CD14-positive monocyte (primary cell): ENCODE measurements around the gene CDKN1C. TPM values are rescaled to one million over a fixed set of nuclear protein-coding genes. Genes with fewer than 3 reads are reported as not detected.

Source experiments
- DNase-seq, 3 donors: peaks; one replicate each; pipeline ENCODE4 v3.0.0-alpha.2; 2011 to 2022
- H2AFZ ChIP-seq: 2 replicates; pipeline ENCODE4 v1.6.0; 2012; ENCODE audit warnings: mild to moderate bottlenecking, low read depth, low read length, inconsistent platforms; ENCODE audit not compliant: insufficient read depth, poor library complexity, severe bottlenecking
- H3K27ac ChIP-seq, 2 donors: 1 replicate in 1 of 2; 2 replicates in 1 of 2; pipeline ENCODE4 v1.5.1; 2012 to 2013; ENCODE audit warnings: low read length in 2 of 2, control low read depth in 1 of 2, inconsistent platforms in 1 of 2, low read depth in 1 of 2, mild to moderate bottlenecking in 1 of 2
- H3K27me3 ChIP-seq, 2 donors: one replicate each; pipeline versions ENCODE4 v1.6.0 to v1.6.1; 2011 to 2013; ENCODE audit warnings: low read length in 2 of 2; ENCODE audit not compliant: control insufficient read depth in 2 of 2, insufficient read depth in 2 of 2
- H3K36me3 ChIP-seq, 2 donors: replicated peaks in 1 of 2; 1 replicate in 1 of 2; 2 replicates in 1 of 2; pipeline versions ENCODE4 v1.5.1 to v1.6.1; 2012 to 2013; ENCODE audit warnings: low read length in 2 of 2, control low read depth in 1 of 2, inconsistent platforms in 1 of 2, mild to moderate bottlenecking in 1 of 2; ENCODE audit not compliant: insufficient read depth in 2 of 2, control insufficient read depth in 1 of 2
- H3K4me1 ChIP-seq, 2 donors: 1 replicate in 1 of 2; 2 replicates in 1 of 2; pipeline versions ENCODE4 v1.5.1 to v1.6.1; 2012 to 2013; ENCODE audit warnings: low read length in 2 of 2, control low read depth in 1 of 2, inconsistent platforms in 1 of 2, mild to moderate bottlenecking in 1 of 2, moderate library complexity in 1 of 2; ENCODE audit not compliant: insufficient read depth in 2 of 2, control insufficient read depth in 1 of 2
- H3K4me2 ChIP-seq: replicated peaks from 2 replicates; pipeline ENCODE3; 2012; ENCODE audit warnings: low read length, moderate library complexity, mild to moderate bottlenecking; ENCODE audit not compliant: poor library complexity, severe bottlenecking; ENCODE audit errors: extremely low read depth
- H3K4me3 ChIP-seq, 3 experiments: fragments of 200-600 bp in 1 of 3; sonication (generic) in 1 of 3; replicated peaks in 1 of 3; 1 replicate in 2 of 3; 2 replicates in 1 of 3; pipeline ENCODE4 v1.5.1; 2011 to 2013; ENCODE audit warnings: low read length in 3 of 3, mild to moderate bottlenecking in 3 of 3, control low read depth in 2 of 3, low read depth in 2 of 3, inconsistent platforms in 1 of 3, moderate library complexity in 1 of 3
- H3K79me2 ChIP-seq: 2 replicates; pipeline ENCODE4 v1.6.0; 2012; ENCODE audit warnings: mild to moderate bottlenecking, control low read depth, inconsistent platforms, low read length, moderate library complexity; ENCODE audit not compliant: insufficient read depth
- H3K9ac ChIP-seq: 2 replicates; pipeline ENCODE4 v1.6.0; 2017; ENCODE audit warnings: low read length, mild to moderate bottlenecking; ENCODE audit not compliant: insufficient read depth, poor library complexity, severe bottlenecking
- H3K9me3 ChIP-seq, 2 donors: replicated peaks in 1 of 2; 1 replicate in 1 of 2; 2 replicates in 1 of 2; pipeline versions ENCODE4 v1.5.1 to v1.6.1; 2012 to 2013; ENCODE audit warnings: low read length in 2 of 2, control low read depth in 1 of 2; ENCODE audit not compliant: control insufficient read depth in 1 of 2, insufficient read depth in 1 of 2
- H4K20me1 ChIP-seq: 2 replicates; pipeline ENCODE4 v1.6.0; 2012; ENCODE audit warnings: mild to moderate bottlenecking, low read length, control low read depth, moderate library complexity; ENCODE audit not compliant: insufficient read depth
- H3K27ac Mint-ChIP-seq, 7 donors: one replicate each; pipeline ENCODE4 v1.8.0; 2020; ENCODE audit warnings: mild to moderate bottlenecking in 7 of 7, mixed read lengths in 7 of 7, moderate library complexity in 6 of 7, inconsistent platforms in 2 of 7
- H3K27me3 Mint-ChIP-seq, 3 donors: one replicate each; pipeline ENCODE4 v1.8.0; 2021 to 2022; ENCODE audit warnings: low read depth in 3 of 3, mild to moderate bottlenecking in 3 of 3, mixed read lengths in 3 of 3, moderate library complexity in 3 of 3, inconsistent platforms in 1 of 3
- H3K36me3 Mint-ChIP-seq, 2 donors: one replicate each; pipeline ENCODE4 v1.8.0; 2020; ENCODE audit warnings: mixed read lengths in 2 of 2, inconsistent platforms in 1 of 2, mild to moderate bottlenecking in 1 of 2
- H3K4me1 Mint-ChIP-seq: one replicate; pipeline ENCODE4 v1.8.0; 2020; ENCODE audit warnings: mild to moderate bottlenecking, mixed read lengths
- H3K4me3 Mint-ChIP-seq, 2 donors: one replicate each; pipeline ENCODE4 v1.8.0; 2020; ENCODE audit warnings: mild to moderate bottlenecking in 2 of 2, mixed read lengths in 2 of 2, moderate library complexity in 1 of 2
- H3K9me3 Mint-ChIP-seq, 7 donors: one replicate each; pipeline ENCODE4 v1.8.0; 2020 to 2022; ENCODE audit warnings: mixed read lengths in 7 of 7, mild to moderate bottlenecking in 6 of 7, moderate library complexity in 6 of 7, inconsistent platforms in 2 of 7
- CTCF ChIP-seq: fragments of 200-600 bp; IDR thresholded peaks from one replicate; pipeline ENCODE4 v1.8.0; 2022; ENCODE audit warnings: antibody characterized with exemption, mild to moderate bottlenecking
- WGBS: methylation state at CpG from one replicate; pipeline ENCODE4 v1.1.5; 2013; ENCODE audit warnings: missing lambda C conversion rate; ENCODE audit not compliant: insufficient coverage; 5-methylcytosine and 5-hydroxymethylcytosine counted together
- intact Hi-C, 2 donors: fragments of 100-400 bp; cut with micrococcal nuclease; formaldehyde crosslinking; loops; one replicate each; pipeline versions ENCODE4 v1.15.0 to v1.15.1; 2023
- polyA plus RNA-seq, 3 donors: library from polyadenylated mRNA; depleted of rRNA in 1 of 3; unstranded in 2 of 3; stranded (reverse) in 1 of 3; fragments of 300-500 nt in 2 of 3; fragments of >200 nt in 1 of 3; fragmentation: Illumina TruSeq in 2 of 3; gene quantifications; 1 replicate in 2 of 3; 2 replicates in 1 of 3; pipeline ENCODE4 v1.2.3, GENCODE V29; 2012 to 2021

Gene CDKN1C
- polyA plus RNA-seq, 3 donors = 3.2 to 36.4 (median 4.7) TPM

DNA sequence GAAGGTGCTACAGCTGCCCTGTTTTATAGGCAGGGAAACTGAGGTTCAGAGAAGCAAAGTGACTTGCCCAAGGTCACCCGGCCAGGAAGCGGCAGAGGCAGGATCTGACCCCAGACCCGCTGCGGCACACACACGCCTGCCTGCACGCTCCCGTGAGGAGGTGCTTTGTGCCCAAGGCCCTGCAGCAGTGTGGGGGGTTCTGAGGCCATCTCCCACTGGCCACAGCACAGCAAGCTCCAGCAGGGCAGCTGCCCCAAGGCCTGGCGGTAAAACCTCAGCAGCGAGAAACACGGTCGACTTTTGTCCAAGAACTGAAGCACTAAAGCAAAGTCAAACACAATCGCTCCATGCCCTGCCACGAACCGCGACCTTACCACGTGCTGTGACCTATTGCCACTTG is 42.7 kb downstream of the CDKN1C start:
- H3K79me2 ChIP-seq = no peaks in the 10 kb centered on the region
- H3K27me3 ChIP-seq = no peaks in the 10 kb centered on the region
- Mint-ChIP-seq H3K36me3 (peaks cover 5 to 6% of the 10 kb centered on the region in 2 donors), H3K4me1 (peaks cover 4% of the 10 kb centered on the region), H3K27me3 (peaks cover 0 to 10% (median 3%) of the 10 kb centered on the region in 3 donors), H3K27ac (no peak overlapping the region), H3K9me3 (peaks cover 0 to 2% (median 0%) of the 10 kb centered on the region in 7 donors), H3K4me3 (no peak overlapping the region)
- DNase-seq = no peak
- TF ChIP-seq CTCF = no peak
- intact Hi-C loops = no loop called here
- no peak overlapping the region for H3K4me2 ChIP-seq
- no peak overlapping the region for H3K4me3 ChIP-seq
- peaks cover 44% of the 10 kb centered on the region for H4K20me1 ChIP-seq
- no peak overlapping the region for H3K9ac ChIP-seq
- 97% methylated on average over 16 of the region's 16 CpGs for WGBS
- H2AFZ ChIP-seq = no peak overlapping the region
- H3K4me1 ChIP-seq = peaks cover 3 to 4% of the 10 kb centered on the region in 2 donors
- no peaks in the 10 kb centered on the region for H3K9me3 ChIP-seq
- H3K36me3 ChIP-seq = peaks cover 6% of the 10 kb centered on the region in 2 donors
- H3K27ac ChIP-seq = no peak overlapping the region

GRCh38 chr11:2841411-2842190 is 44.0 kb downstream of the CDKN1C start:
- Histone ChIP-seq H2AFZ (no peak overlapping the region), H4K20me1 (peaks cover 52% of the 10 kb centered on the region), H3K4me2 (no peak overlapping the region), H3K27ac (no peak overlapping the region), H3K27me3 (no peaks in the 10 kb centered on the region), H3K36me3 (no peaks in the 10 kb centered on the region), H3K9ac (no peak overlapping the region), H3K9me3 (no peaks in the 10 kb centered on the region), H3K4me1 (peaks cover 12 to 17% of the 10 kb centered on the region in 2 donors), H3K79me2 (no peaks in the 10 kb centered on the region), H3K4me3 (no peak overlapping the region)
- no peak for DNase-seq
- no peak overlapping the region for H3K4me3 Mint-ChIP-seq
- no peak for TF ChIP-seq CTCF
- no peak overlapping the region for H3K27ac Mint-ChIP-seq
- H3K27me3 Mint-ChIP-seq = peaks cover 0 to 13% (median 8%) of the 10 kb centered on the region in 3 donors
- intact Hi-C loops = no loop called here
- 95% methylated on average over 23 of the region's 26 CpGs for WGBS
- peaks cover 0 to 2% (median 0%) of the 10 kb centered on the region in 7 donors for H3K9me3 Mint-ChIP-seq
- H3K36me3 Mint-ChIP-seq = peaks cover 0 to 2% of the 10 kb centered on the region in 2 donors
- H3K4me1 Mint-ChIP-seq = peaks cover 12% of the 10 kb centered on the region
